H1 (cell line): ENCODE measurements around the gene CMIP. TPM values are rescaled to one million over a fixed set of nuclear protein-coding genes. Genes with fewer than 3 reads are reported as not detected.

Experiments used
- CTCF ChIA-PET: fragments of 300-600 bp; sonication (Branson Sonifier 250); formaldehyde crosslinking; loops from one replicate; lab custom pipeline; 2021; ENCODE audit not compliant: partially characterized antibody; lab: Charles Lee
- POLR2A ChIA-PET: fragments of 300-600 bp; sonication (Branson Sonifier 250); formaldehyde crosslinking; loops from one replicate; lab custom pipeline; 2021; ENCODE audit warnings: inconsistent platforms; ENCODE audit not compliant: partially characterized antibody; lab: Charles Lee
- DNase-seq, 2 experiments: peaks; one replicate each; pipeline versions ENCODE4 v3.0.0 to v3.0.0-alpha.2; 2010 to 2022; ENCODE audit warnings: low spot score in 2 of 2, low read depth in 1 of 2, mixed read lengths in 1 of 2
- FAIRE-seq: peaks from 2 replicates; lab custom pipeline; 2011; peaks lifted over from hg19 to GRCh38; lab: Jason Lieb, UNC
- H2AFZ ChIP-seq: 2 replicates; pipeline ENCODE4 v1.8.1; 2012; ENCODE audit warnings: low read length, inconsistent platforms
- H2AK5ac ChIP-seq: 2 replicates; pipeline ENCODE4 v1.6.1; 2013; ENCODE audit warnings: low read depth, low read length
- H2BK120ac ChIP-seq: replicated peaks from 2 replicates; pipeline ENCODE3; 2013; ENCODE audit warnings: low read depth, low read length, inconsistent platforms
- H2BK12ac ChIP-seq: 2 replicates; pipeline ENCODE4 v1.6.1; 2013; ENCODE audit warnings: low read depth, low read length
- H2BK15ac ChIP-seq: 2 replicates; pipeline ENCODE4 v1.6.1; 2013; ENCODE audit warnings: low read length
- H2BK20ac ChIP-seq: 2 replicates; pipeline ENCODE4 v1.6.1; 2013; ENCODE audit warnings: low read length
- H2BK5ac ChIP-seq: 2 replicates; pipeline ENCODE4 v1.6.1; 2013; ENCODE audit warnings: low read depth, low read length
- H3K14ac ChIP-seq: 2 replicates; pipeline ENCODE4 v1.6.1; 2013; ENCODE audit warnings: inconsistent platforms; ENCODE audit not compliant: insufficient read length
- H3K18ac ChIP-seq: 2 replicates; pipeline ENCODE4 v1.6.1; 2013; ENCODE audit warnings: low read length; ENCODE audit errors: extremely low read depth
- H3K23ac ChIP-seq: 2 replicates; pipeline ENCODE4 v1.6.1; 2013; ENCODE audit warnings: inconsistent platforms; ENCODE audit not compliant: insufficient read length
- H3K23me2 ChIP-seq: 2 replicates; pipeline ENCODE4 v1.6.1; 2013; ENCODE audit warnings: low read depth, low read length
- H3K27ac ChIP-seq: 2 replicates; pipeline ENCODE4 v1.6.1; 2011; ENCODE audit warnings: low read depth, low read length, inconsistent platforms
- H3K27me3 ChIP-seq, 4 experiments: replicated peaks in 1 of 4; 1 replicate in 1 of 4; 2 replicates in 3 of 4; pipeline versions ENCODE4 v1.6.1 to v1.8.1; 2011 to 2013; ENCODE audit warnings: low read length in 3 of 4, mild to moderate bottlenecking in 3 of 4, inconsistent platforms in 2 of 4, mixed read lengths in 2 of 4, moderate library complexity in 1 of 4; ENCODE audit not compliant: control insufficient read depth in 3 of 4, insufficient read depth in 3 of 4; ENCODE audit errors: extremely low read depth in 1 of 4
- H3K36me3 ChIP-seq, 4 experiments: 2 replicates each; pipeline versions ENCODE4 v1.6.1 to v1.8.1; 2011 to 2013; ENCODE audit warnings: mild to moderate bottlenecking in 4 of 4, low read length in 3 of 4, moderate library complexity in 2 of 4, control low read depth in 1 of 4, inconsistent platforms in 1 of 4; ENCODE audit not compliant: insufficient read depth in 4 of 4, control insufficient read depth in 2 of 4
- H3K4ac ChIP-seq: replicated peaks from 2 replicates; pipeline ENCODE3; 2013; ENCODE audit warnings: low read length, low read depth, mixed read lengths, inconsistent platforms; ENCODE audit not compliant: insufficient read length
- H3K4me1 ChIP-seq, 4 experiments: replicated peaks in 1 of 4; 1 replicate in 1 of 4; 2 replicates in 3 of 4; pipeline versions ENCODE4 v1.6.1 to v1.8.1; 2011 to 2013; ENCODE audit warnings: low read length in 3 of 4, inconsistent platforms in 2 of 4, mixed read lengths in 1 of 4; ENCODE audit not compliant: insufficient read depth in 4 of 4, control insufficient read depth in 3 of 4
- H3K4me2 ChIP-seq, 2 experiments: 2 replicates each; pipeline versions ENCODE4 v1.6.1 to v1.8.1; 2011 to 2013; ENCODE audit warnings: low read depth in 2 of 2, low read length in 2 of 2, control low read depth in 1 of 2, inconsistent platforms in 1 of 2, mild to moderate bottlenecking in 1 of 2; ENCODE audit not compliant: insufficient read depth in 1 of 2
- H3K4me3 ChIP-seq, 4 experiments: fragments of 200-600, 300-600 bp in 1 of 4; sonication (generic), shearing (Covaris generic), sonication (Bioruptor Twin) in 1 of 4; 2 replicates each; pipeline versions ENCODE4 v1.5.1 to v1.8.1; 2011 to 2016; ENCODE audit warnings: low read length in 4 of 4, low read depth in 3 of 4, control low read depth in 2 of 4, inconsistent platforms in 2 of 4, mild to moderate bottlenecking in 2 of 4, mixed read lengths in 1 of 4, moderate library complexity in 1 of 4; ENCODE audit not compliant: insufficient read depth in 2 of 4; ENCODE audit errors: extremely low read depth in 1 of 4
- H3K56ac ChIP-seq: replicated peaks from 2 replicates; pipeline ENCODE3; 2013; ENCODE audit warnings: low read depth, mild to moderate bottlenecking, mixed read lengths, low read length, inconsistent platforms; ENCODE audit not compliant: insufficient read length
- H3K79me1 ChIP-seq: 2 replicates; pipeline ENCODE4 v1.6.1; 2013; ENCODE audit warnings: low read depth, low read length, control low read depth
- H3K79me2 ChIP-seq, 2 experiments: 2 replicates each; pipeline versions ENCODE4 v1.6.1 to v1.8.1; 2012 to 2013; ENCODE audit warnings: low read length in 2 of 2, mild to moderate bottlenecking in 2 of 2, inconsistent platforms in 1 of 2; ENCODE audit not compliant: insufficient read depth in 2 of 2, control insufficient read depth in 1 of 2
- H3K9ac ChIP-seq, 4 experiments: replicated peaks in 1 of 4; 1 replicate in 1 of 4; 2 replicates in 3 of 4; pipeline versions ENCODE4 v1.6.1 to v1.8.1; 2011 to 2013; ENCODE audit warnings: low read depth in 3 of 4, low read length in 3 of 4, control low read depth in 2 of 4, mild to moderate bottlenecking in 2 of 4, moderate library complexity in 2 of 4, inconsistent platforms in 1 of 4; ENCODE audit errors: extremely low read depth in 1 of 4
- H3K9me3 ChIP-seq, 2 experiments: 2 replicates each; pipeline versions ENCODE4 v1.6.1 to v1.8.1; 2012 to 2013; ENCODE audit warnings: mild to moderate bottlenecking in 2 of 2, moderate library complexity in 2 of 2, control low read depth in 1 of 2, inconsistent platforms in 1 of 2, low read depth in 1 of 2, low read length in 1 of 2, mixed read lengths in 1 of 2; ENCODE audit not compliant: insufficient read depth in 2 of 2
- H4K20me1 ChIP-seq, 2 experiments: replicated peaks in 1 of 2; 2 replicates each; pipeline versions ENCODE3 to v1.8.1; 2011 to 2013; ENCODE audit warnings: inconsistent platforms in 2 of 2, low read length in 2 of 2, mild to moderate bottlenecking in 1 of 2; ENCODE audit not compliant: insufficient read depth in 2 of 2, control insufficient read depth in 1 of 2
- H4K5ac ChIP-seq: 2 replicates; pipeline ENCODE4 v1.6.1; 2013; ENCODE audit warnings: low read length, low read depth, mixed read lengths, inconsistent platforms; ENCODE audit not compliant: insufficient read length
- H4K8ac ChIP-seq: 2 replicates; pipeline ENCODE4 v1.8.0; 2013; ENCODE audit warnings: mild to moderate bottlenecking, moderate library complexity, low read length, inconsistent platforms; ENCODE audit not compliant: insufficient read depth; ENCODE audit errors: extremely low read depth
- H4K91ac ChIP-seq: replicated peaks from 2 replicates; pipeline ENCODE3; 2013; ENCODE audit warnings: low read length, mixed read lengths, inconsistent platforms; ENCODE audit not compliant: insufficient read length
- WGBS, 2 experiments: shearing (Covaris generic) in 1 of 2; methylation state at CpG; one replicate each; pipeline versions ENCODE4 v1.1.6 to v1.1.7; 2013 to 2015; ENCODE audit warnings: low lambda C conversion rate in 2 of 2, mixed read lengths in 2 of 2, inconsistent platforms in 1 of 2, low coverage in 1 of 2, missing lambda C conversion rate in 1 of 2; ENCODE audit not compliant: insufficient replicate concordance in 2 of 2, insufficient coverage in 1 of 2, insufficient read length in 1 of 2; ENCODE audit errors: extremely low coverage in 1 of 2, missing lambda C conversion rate in 1 of 2; 5-methylcytosine and 5-hydroxymethylcytosine counted together
- polyA plus RNA-seq, 7 experiments: library from polyadenylated mRNA; depleted of rRNA in 3 of 7; stranded (reverse) in 5 of 7; unstranded in 2 of 7; fragments of >200 nt in 5 of 7; fragments of 200-250 nt in 2 of 7; gene quantifications; 1 replicate in 5 of 7; 2 replicates in 1 of 7; 4 replicates in 1 of 7; pipeline versions ENCODE4 v1.2.1 to v1.2.3, GENCODE V29; 2011 to 2013; ENCODE audit warnings: missing spikeins in 2 of 7, mixed read lengths in 2 of 7
- total RNA-seq: library from RNA; stranded (reverse); fragmentation: NEBNext Ultra II Directional; extraction: Animal tissue kit (Norgen Biotek cat#: 25700); gene quantifications from 2 replicates; pipeline ENCODE4 v1.2.1, GENCODE V29; 2021
- TF ChIP-seq, protein P1 (sequence below), 3 experiments: IDR thresholded peaks; 1 replicate in 2 of 3; 2 replicates in 1 of 3; pipeline versions ENCODE4 v1.5.1 to v1.6.1; 2011; ENCODE audit warnings: low read length in 3 of 3, mild to moderate bottlenecking in 3 of 3, inconsistent platforms in 2 of 3, low read depth in 1 of 3, moderate library complexity in 1 of 3; ENCODE audit not compliant: insufficient read depth in 1 of 3; ENCODE audit errors: control extremely low read depth in 1 of 3
- TF ChIP-seq, protein P2 (sequence below): IDR thresholded peaks from 2 replicates; pipeline ENCODE4 v1.6.1; 2011; ENCODE audit warnings: low read length, improper control_type of control experiment

Gene CMIP
- total and polyA plus RNA-seq, 2 of the 8 experiments (the other 6 are each of a cell fraction or from before 2014, with no cell fraction given): 7.9 to 53.2 TPM

DNA sequence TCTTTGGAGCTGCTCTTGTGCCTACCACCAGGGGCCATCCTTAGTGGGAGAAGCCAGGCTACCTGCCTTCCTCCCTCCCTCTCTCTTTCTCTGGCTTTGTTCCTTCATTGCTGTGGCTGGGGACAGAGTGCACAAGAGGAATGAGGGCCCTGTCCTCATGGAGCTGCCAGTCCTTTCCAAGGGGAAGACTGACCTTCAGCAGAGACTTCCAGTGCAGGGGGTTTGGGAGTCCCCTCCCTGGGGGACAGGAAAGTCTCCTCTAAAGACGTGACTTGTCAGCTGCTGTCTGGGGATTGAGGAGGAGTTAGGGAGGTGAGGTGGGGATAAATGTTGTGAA, 108.1 kb downstream of the CMIP start:
- DNase-seq: no peak

More for the DNA sequence above, 108.1 kb downstream of the CMIP start:
- H3K9ac ChIP-seq: no peak overlapping the region
- no peak overlapping the region for H2BK12ac ChIP-seq
- H3K18ac ChIP-seq: no peak overlapping the region
- no peak overlapping the region for H2BK20ac ChIP-seq
- ChIA-PET CTCF (interaction anchor here (0.8 to 1.3 kb wide), 2 partner anchors 10 to 326 kb away, joined by 3 to 4 read pairs; no protein-coding TSS in a partner anchor), POLR2A (interaction anchor here (0.8 to 1.2 kb wide), 2 partner anchors 18 to 178 kb away, joined by 3 read pairs; no protein-coding TSS in a partner anchor)
- FAIRE-seq: no peak
- no peak overlapping the region for H2BK15ac ChIP-seq
- H3K4me1 ChIP-seq: peaks cover 0 to 5% (median 0%) of the 10 kb centered on the region in 4 experiments; a peak in 2 of 7 replicates
- no peak overlapping the region for H3K4me3 ChIP-seq
- no peak overlapping the region for H3K4me2 ChIP-seq
- H3K4ac ChIP-seq: no peak overlapping the region
- no peak overlapping the region; the same call in 1 of the 2 replicates for H4K8ac ChIP-seq
- H3K14ac ChIP-seq: no peak overlapping the region
- no peak overlapping the region for H2BK5ac ChIP-seq
- H3K56ac ChIP-seq: no peak overlapping the region
- H3K23me2 ChIP-seq: no peaks in the 10 kb centered on the region
- H4K91ac ChIP-seq: no peak overlapping the region
- H2BK120ac ChIP-seq: no peak overlapping the region
- H2AFZ ChIP-seq: no peak overlapping the region
- peaks cover 0 to 89% of the 10 kb centered on the region in 2 experiments for H3K79me2 ChIP-seq
- WGBS, 2 experiments: 67% methylated on average over 1 of the region's 1 CpG; no CpG with 5 or more reads in 1 of the 2 experiments
- no peaks in the 10 kb centered on the region for H3K36me3 ChIP-seq
- TF ChIP-seq, protein P1, sequence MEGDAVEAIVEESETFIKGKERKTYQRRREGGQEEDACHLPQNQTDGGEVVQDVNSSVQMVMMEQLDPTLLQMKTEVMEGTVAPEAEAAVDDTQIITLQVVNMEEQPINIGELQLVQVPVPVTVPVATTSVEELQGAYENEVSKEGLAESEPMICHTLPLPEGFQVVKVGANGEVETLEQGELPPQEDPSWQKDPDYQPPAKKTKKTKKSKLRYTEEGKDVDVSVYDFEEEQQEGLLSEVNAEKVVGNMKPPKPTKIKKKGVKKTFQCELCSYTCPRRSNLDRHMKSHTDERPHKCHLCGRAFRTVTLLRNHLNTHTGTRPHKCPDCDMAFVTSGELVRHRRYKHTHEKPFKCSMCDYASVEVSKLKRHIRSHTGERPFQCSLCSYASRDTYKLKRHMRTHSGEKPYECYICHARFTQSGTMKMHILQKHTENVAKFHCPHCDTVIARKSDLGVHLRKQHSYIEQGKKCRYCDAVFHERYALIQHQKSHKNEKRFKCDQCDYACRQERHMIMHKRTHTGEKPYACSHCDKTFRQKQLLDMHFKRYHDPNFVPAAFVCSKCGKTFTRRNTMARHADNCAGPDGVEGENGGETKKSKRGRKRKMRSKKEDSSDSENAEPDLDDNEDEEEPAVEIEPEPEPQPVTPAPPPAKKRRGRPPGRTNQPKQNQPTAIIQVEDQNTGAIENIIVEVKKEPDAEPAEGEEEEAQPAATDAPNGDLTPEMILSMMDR (IDR thresholded peaks at IDR 0.05; ENCODE audit: control extremely low read depth in 1 of 3, insufficient read depth in 1 of 3, low read depth in 1 of 3, low read length in 3 of 3): peak in 2 of 3 experiments; percentile 10 to 14; a peak in 2 of 4 replicates
- TF ChIP-seq, protein P2, sequence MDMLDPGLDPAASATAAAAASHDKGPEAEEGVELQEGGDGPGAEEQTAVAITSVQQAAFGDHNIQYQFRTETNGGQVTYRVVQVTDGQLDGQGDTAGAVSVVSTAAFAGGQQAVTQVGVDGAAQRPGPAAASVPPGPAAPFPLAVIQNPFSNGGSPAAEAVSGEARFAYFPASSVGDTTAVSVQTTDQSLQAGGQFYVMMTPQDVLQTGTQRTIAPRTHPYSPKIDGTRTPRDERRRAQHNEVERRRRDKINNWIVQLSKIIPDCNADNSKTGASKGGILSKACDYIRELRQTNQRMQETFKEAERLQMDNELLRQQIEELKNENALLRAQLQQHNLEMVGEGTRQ: no peak
- TF ChIP-seq, all 59 proteins: peak for 1
- no peak overlapping the region for H4K5ac ChIP-seq
- H3K27me3 ChIP-seq: no peaks in the 10 kb centered on the region
- no peak overlapping the region for H3K23ac ChIP-seq
- no peak overlapping the region for H2AK5ac ChIP-seq
- peaks cover 50% of the 10 kb centered on the region for H3K79me1 ChIP-seq
- no peaks in the 10 kb centered on the region for H3K9me3 ChIP-seq
- H4K20me1 ChIP-seq: peaks cover 16 to 27% of the 10 kb centered on the region in 2 experiments
- no peak overlapping the region for H3K27ac ChIP-seq
